ENCODE data around the gene MORC3. TPM values are rescaled to one million over a fixed set of nuclear protein-coding genes. Genes with fewer than 3 reads are reported as not detected.

The MORC3 gene
- total and polyA plus RNA-seq, 7 donors, result 12.0 to 59.8 (median 39.5) TPM

GRCh38 chr21:36420571-36421339 is 100.8 kb downstream of the MORC3 start:
- intact Hi-C loops (cut with DNase I), result loop anchor here (10.0 kb wide), 1 partner anchor 504 kb away; no protein-coding TSS in a partner anchor
- no peaks in the 10 kb centered on the region for H3K27me3 ChIP-seq
- no peaks in the 10 kb centered on the region for H3K9me3 ChIP-seq
- H3K36me3 ChIP-seq, result peaks cover 0 to 6% (median 0%) of the 10 kb centered on the region in 4 donors
- H3K4me1 ChIP-seq, result no peaks in the 10 kb centered on the region
- no peak for DNase-seq
- no peak for TF ChIP-seq EP300 (IDR thresholded peaks at IDR 0.05)
- TF ChIP-seq CTCF (IDR thresholded peaks at IDR 0.05), result no peak
- TF ChIP-seq POLR2A (IDR thresholded peaks at IDR 0.05), result no peak
- no peak for TF ChIP-seq POLR2AphosphoS5 (IDR thresholded peaks at IDR 0.05)
- 93 to 94% methylated on average over 18 of the region's 18 CpGs for WGBS, 2 donors
- H3K27ac ChIP-seq, result no peak overlapping the region
- no peak overlapping the region for H3K4me3 ChIP-seq

GRCh38 chr21:36422279-36423098 is 102.5 kb downstream of the MORC3 start:
- no peaks in the 10 kb centered on the region for H3K9me3 ChIP-seq
- TF ChIP-seq EP300 (IDR thresholded peaks at IDR 0.05) (no peak), CTCF (IDR thresholded peaks at IDR 0.05) (peak in 2 of 4 experiments; percentile 11 to 30)
- no peaks in the 10 kb centered on the region for H3K36me3 ChIP-seq
- 56 to 66% methylated on average over 28 of the region's 28 CpGs for WGBS, 2 donors
- no peaks in the 10 kb centered on the region for H3K27me3 ChIP-seq
- intact Hi-C loops (cut with DNase I), result loop anchor here (10.0 kb wide), 1 partner anchor 502 kb away; no protein-coding TSS in a partner anchor
- no peak for DNase-seq
- H3K4me3 ChIP-seq, result no peak overlapping the region
- H3K4me1 ChIP-seq, result no peaks in the 10 kb centered on the region
- H3K27ac ChIP-seq, result no peak overlapping the region

GRCh38 chr21:36423771-36424433 is 103.9 kb downstream of the MORC3 start:
- no peaks in the 10 kb centered on the region for H3K4me1 ChIP-seq
- TF ChIP-seq POLR2A (IDR thresholded peaks at IDR 0.05) (no peak), POLR2AphosphoS5 (IDR thresholded peaks at IDR 0.05) (no peak), EP300 (IDR thresholded peaks at IDR 0.05) (no peak), CTCF (IDR thresholded peaks at IDR 0.05) (no peak)
- no peak for DNase-seq
- no peaks in the 10 kb centered on the region for H3K36me3 ChIP-seq
- no peaks in the 10 kb centered on the region for H3K9me3 ChIP-seq
- H3K27ac ChIP-seq, result no peak overlapping the region
- WGBS, 2 donors, result 83 to 92% methylated on average over 12 of the region's 12 CpGs
- H3K27me3 ChIP-seq, result no peaks in the 10 kb centered on the region
- intact Hi-C loops (cut with DNase I), result loop anchor here (10.0 kb wide), 1 partner anchor 501 kb away; no protein-coding TSS in a partner anchor
- H3K4me3 ChIP-seq, result no peak overlapping the region

GRCh38 chr21:36424592-36424991 is 104.6 kb downstream of the MORC3 start:
- TF ChIP-seq POLR2AphosphoS5 (IDR thresholded peaks at IDR 0.05) (no peak), POLR2A (IDR thresholded peaks at IDR 0.05) (no peak), EP300 (IDR thresholded peaks at IDR 0.05) (no peak), CTCF (IDR thresholded peaks at IDR 0.05) (no peak)
- WGBS, 2 donors, result 93% methylated on average over 8 of the region's 8 CpGs
- Histone ChIP-seq H3K4me3 (no peak overlapping the region), H3K36me3 (no peaks in the 10 kb centered on the region), H3K27ac (no peak overlapping the region), H3K27me3 (no peaks in the 10 kb centered on the region), H3K4me1 (peaks cover 0 to 2% (median 0%) of the 10 kb centered on the region in 4 donors), H3K9me3 (no peaks in the 10 kb centered on the region)
- intact Hi-C loops (cut with DNase I), result loop anchor here (10.0 kb wide), 1 partner anchor 500 kb away; no protein-coding TSS in a partner anchor
- no peak for DNase-seq

All from sigmoid colon (tissue), 7 donors.